ENCODE measurements around the gene TLCD3A. TPM values are rescaled to one million over a fixed set of nuclear protein-coding genes. Genes with fewer than 3 reads are reported as not detected.
"Not testable (repeated sequence)": the region's sequence is repeated elsewhere in the genome, so short reads cannot be mapped to it uniquely, and the experiment has no call there.

The TLCD3A gene
- polyA plus RNA-seq, 1 of the 3 experiments (the other 2 are of a cell fraction) = 31.7 TPM

DNA sequence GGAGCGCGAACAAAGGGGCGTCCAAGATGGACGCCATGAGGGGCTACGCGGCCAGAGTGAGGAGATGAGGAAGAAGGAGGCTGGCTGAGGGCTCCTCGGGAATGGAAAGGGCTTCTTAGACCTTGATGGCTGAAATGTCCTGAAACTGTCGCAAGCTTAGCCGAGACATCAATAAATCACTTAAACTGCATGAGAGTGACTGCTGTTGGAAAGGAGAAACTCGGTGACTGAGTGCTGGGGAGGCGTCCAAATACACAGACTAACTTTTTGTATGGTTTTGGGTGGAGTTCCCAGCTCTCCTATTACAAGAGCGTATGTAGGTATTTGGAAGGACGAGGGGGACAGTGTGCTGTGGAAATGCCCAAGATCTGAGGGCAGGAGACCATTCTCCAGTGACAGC is 21.0 kb downstream of the TLCD3A start:
- peaks cover 25% of the 10 kb centered on the region for H3F3A ChIP-seq (replicated peaks; ENCODE audit: insufficient read depth)
- peaks cover 5 to 18% of the 10 kb centered on the region in 2 experiments; a peak in 2 of 4 replicates for H3K4me1 ChIP-seq (ENCODE audit: control insufficient read depth in 1 of 2, insufficient read depth in 2 of 2, low read depth in 1 of 2, low read length in 1 of 2)
- no peak overlapping the region for H3K9ac ChIP-seq
- POLR2A ChIA-PET = interaction anchor here (0.6 kb wide), 1 partner anchor 28 kb away, joined by 3 read pairs; the partner anchor contains the start of genes GLOD4 and MRM3
- H3K9me3 ChIP-seq = no peaks in the 10 kb centered on the region
- no peak overlapping the region for H3K4me2 ChIP-seq
- H3K27ac ChIP-seq (ENCODE audit: low read depth in 2 of 2, low read length in 1 of 2) = no peak overlapping the region
- peaks cover 24% of the 10 kb centered on the region for H3K79me2 ChIP-seq (ENCODE audit: insufficient read depth)
- no peaks in the 10 kb centered on the region for H3K9me2 ChIP-seq
- TF ChIP-seq, protein P1, sequence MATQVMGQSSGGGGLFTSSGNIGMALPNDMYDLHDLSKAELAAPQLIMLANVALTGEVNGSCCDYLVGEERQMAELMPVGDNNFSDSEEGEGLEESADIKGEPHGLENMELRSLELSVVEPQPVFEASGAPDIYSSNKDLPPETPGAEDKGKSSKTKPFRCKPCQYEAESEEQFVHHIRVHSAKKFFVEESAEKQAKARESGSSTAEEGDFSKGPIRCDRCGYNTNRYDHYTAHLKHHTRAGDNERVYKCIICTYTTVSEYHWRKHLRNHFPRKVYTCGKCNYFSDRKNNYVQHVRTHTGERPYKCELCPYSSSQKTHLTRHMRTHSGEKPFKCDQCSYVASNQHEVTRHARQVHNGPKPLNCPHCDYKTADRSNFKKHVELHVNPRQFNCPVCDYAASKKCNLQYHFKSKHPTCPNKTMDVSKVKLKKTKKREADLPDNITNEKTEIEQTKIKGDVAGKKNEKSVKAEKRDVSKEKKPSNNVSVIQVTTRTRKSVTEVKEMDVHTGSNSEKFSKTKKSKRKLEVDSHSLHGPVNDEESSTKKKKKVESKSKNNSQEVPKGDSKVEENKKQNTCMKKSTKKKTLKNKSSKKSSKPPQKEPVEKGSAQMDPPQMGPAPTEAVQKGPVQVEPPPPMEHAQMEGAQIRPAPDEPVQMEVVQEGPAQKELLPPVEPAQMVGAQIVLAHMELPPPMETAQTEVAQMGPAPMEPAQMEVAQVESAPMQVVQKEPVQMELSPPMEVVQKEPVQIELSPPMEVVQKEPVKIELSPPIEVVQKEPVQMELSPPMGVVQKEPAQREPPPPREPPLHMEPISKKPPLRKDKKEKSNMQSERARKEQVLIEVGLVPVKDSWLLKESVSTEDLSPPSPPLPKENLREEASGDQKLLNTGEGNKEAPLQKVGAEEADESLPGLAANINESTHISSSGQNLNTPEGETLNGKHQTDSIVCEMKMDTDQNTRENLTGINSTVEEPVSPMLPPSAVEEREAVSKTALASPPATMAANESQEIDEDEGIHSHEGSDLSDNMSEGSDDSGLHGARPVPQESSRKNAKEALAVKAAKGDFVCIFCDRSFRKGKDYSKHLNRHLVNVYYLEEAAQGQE (IDR thresholded peaks at IDR 0.05; ENCODE audit: low read depth, low read length) = no peak
- no peak for TF ChIP-seq RXRA (IDR thresholded peaks at IDR 0.05; ENCODE audit: borderline replicate concordance, low read depth)
- no peak for TF ChIP-seq ELF1 (IDR thresholded peaks at IDR 0.05)
- CTCF ChIA-PET = interaction anchor here (1.0 to 2.5 kb wide), 9 partner anchors 8 to 341 kb away, joined by 3 to 13 read pairs (median 4); partner anchors contain the start of genes GLOD4 and MRM3
- H4K20me1 ChIP-seq (ENCODE audit: insufficient read depth) = no peaks in the 10 kb centered on the region
- 96% methylated on average over 13 of the region's 13 CpGs for WGBS (ENCODE audit: low lambda C conversion rate)
- DNase-seq = no peak
- no peak overlapping the region for H2AFZ ChIP-seq (ENCODE audit: low read depth)
- no peaks in the 10 kb centered on the region for H3K27me3 ChIP-seq (ENCODE audit: insufficient read depth)
- no peak overlapping the region for H3K4me3 ChIP-seq (ENCODE audit: low read depth in 2 of 2, low read length in 1 of 2)
- peaks cover 12 to 19% of the 10 kb centered on the region in 2 experiments for H3K36me3 ChIP-seq (replicated peaks in 1 of 2; ENCODE audit: control insufficient read depth in 1 of 2, insufficient read depth in 2 of 2, low read length in 1 of 2)

DNA sequence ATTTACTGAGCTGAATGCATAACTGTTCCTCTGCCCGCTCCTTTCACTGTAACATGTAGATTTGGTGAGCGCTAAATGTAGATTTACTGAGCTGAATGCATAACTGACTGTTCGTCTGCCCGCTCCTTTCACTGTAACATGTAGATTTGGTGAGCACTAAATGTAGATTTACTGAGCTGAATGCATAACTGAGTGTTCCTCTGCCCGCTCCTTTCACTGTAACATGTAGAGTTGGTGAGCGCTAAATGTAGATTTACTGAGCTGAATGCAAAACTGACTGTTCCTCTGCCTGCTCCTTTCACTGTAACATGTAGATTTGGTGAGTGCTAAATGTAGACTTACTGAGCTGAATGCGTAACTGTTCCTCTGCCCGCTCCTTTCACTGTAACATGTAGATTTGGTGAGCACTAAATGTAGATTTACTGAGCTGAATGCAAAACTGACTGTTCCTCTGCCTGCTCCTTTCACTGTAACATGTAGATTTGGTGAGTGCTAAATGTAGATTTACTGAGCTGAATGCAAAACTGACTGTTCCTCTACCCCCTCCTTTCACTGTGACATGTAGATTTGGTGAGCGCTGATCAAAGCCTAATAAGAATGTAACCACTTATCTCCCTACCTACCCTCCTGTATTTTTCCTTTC is 23.0 kb downstream of the TLCD3A start:
- H2AFZ ChIP-seq (ENCODE audit: low read depth); H3K27ac ChIP-seq (ENCODE audit: low read depth in 2 of 2, low read length in 1 of 2); H4K20me1 ChIP-seq (ENCODE audit: insufficient read depth); H3K27me3 ChIP-seq (ENCODE audit: insufficient read depth); DNase-seq; H3K9ac ChIP-seq; H3K4me3 ChIP-seq (ENCODE audit: low read depth in 2 of 2, low read length in 1 of 2); H3K9me3 ChIP-seq; H3K9me2 ChIP-seq; H3K4me2 ChIP-seq: not testable (repeated sequence)
- 96% methylated on average over 9 of the region's 9 CpGs for WGBS (ENCODE audit: low lambda C conversion rate)
- POLR2A ChIA-PET = interaction anchor here (0.7 kb wide), 1 partner anchor 82 kb away, joined by 3 read pairs; no protein-coding TSS in a partner anchor
- Histone ChIP-seq H3K36me3 (replicated peaks in 1 of 2; ENCODE audit: control insufficient read depth in 1 of 2, insufficient read depth in 2 of 2, low read length in 1 of 2) (peaks cover 27 to 36% of the 10 kb centered on the region in 2 experiments), H3K79me2 (ENCODE audit: insufficient read depth) (peaks cover 14% of the 10 kb centered on the region; the same call in 1 of the 2 replicates), H3F3A (replicated peaks; ENCODE audit: insufficient read depth) (peaks cover 25% of the 10 kb centered on the region), H3K4me1 (ENCODE audit: control insufficient read depth in 1 of 2, insufficient read depth in 2 of 2, low read depth in 1 of 2, low read length in 1 of 2) (peaks cover 2 to 16% of the 10 kb centered on the region in 2 experiments; a peak in 2 of 4 replicates)
- CTCF ChIA-PET = interaction anchor here (0.8 to 1.0 kb wide), 2 partner anchors 8 to 343 kb away, joined by 3 to 5 read pairs; no protein-coding TSS in a partner anchor

DNA sequence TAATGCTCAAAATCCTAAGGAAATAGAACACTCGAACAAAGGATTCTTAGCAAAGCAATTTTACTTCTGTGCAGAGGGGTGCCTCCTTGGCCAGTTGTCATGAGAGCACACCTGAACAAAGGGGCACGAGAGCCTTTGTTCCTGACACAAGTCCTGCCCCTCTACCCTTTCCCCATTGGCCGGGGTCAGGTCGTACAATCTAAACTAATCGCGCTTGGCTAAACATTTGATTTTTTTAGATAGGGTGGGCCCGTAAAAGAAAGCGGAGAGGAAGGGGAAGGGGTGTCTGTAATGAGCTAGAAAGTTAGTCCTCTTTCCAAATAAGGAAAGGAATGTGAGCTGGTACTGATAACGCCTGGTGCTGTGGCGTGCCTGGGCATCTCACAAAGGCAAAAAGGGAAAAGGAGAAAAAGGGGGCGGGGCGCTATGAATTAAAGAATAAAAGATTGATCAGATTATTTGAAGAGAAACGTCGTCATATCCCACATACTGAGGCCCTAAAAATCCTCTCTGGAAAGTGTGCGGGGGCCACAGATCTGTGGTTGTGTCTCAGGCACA is 23.7 kb downstream of the TLCD3A start:
- H4K20me1 ChIP-seq (ENCODE audit: insufficient read depth); H2AFZ ChIP-seq (ENCODE audit: low read depth): not testable (repeated sequence)
- POLR2A ChIA-PET = interaction anchor here (0.7 kb wide), 1 partner anchor 81 kb away, joined by 3 read pairs; no protein-coding TSS in a partner anchor

More for the DNA sequence above, 23.7 kb downstream of the TLCD3A start:
- H3K9ac ChIP-seq; H3K27ac ChIP-seq (ENCODE audit: low read depth in 2 of 2, low read length in 1 of 2); H3K4me1 ChIP-seq (ENCODE audit: control insufficient read depth in 1 of 2, insufficient read depth in 2 of 2, low read depth in 1 of 2, low read length in 1 of 2); H3K9me3 ChIP-seq; H3K4me3 ChIP-seq (ENCODE audit: low read depth in 2 of 2, low read length in 1 of 2); H3K27me3 ChIP-seq (ENCODE audit: insufficient read depth); H3K4me2 ChIP-seq; CTCF ChIA-PET; H3K79me2 ChIP-seq (ENCODE audit: insufficient read depth); DNase-seq; H3K9me2 ChIP-seq: not testable (repeated sequence)
- WGBS (ENCODE audit: low lambda C conversion rate) = 91% methylated on average over 15 of the region's 15 CpGs
- peaks cover 34 to 43% of the 10 kb centered on the region in 2 experiments for H3K36me3 ChIP-seq (replicated peaks in 1 of 2; ENCODE audit: control insufficient read depth in 1 of 2, insufficient read depth in 2 of 2, low read length in 1 of 2)
- H3F3A ChIP-seq (replicated peaks; ENCODE audit: insufficient read depth) = peaks cover 25% of the 10 kb centered on the region
